Heart left ventricle (tissue), 16 donors: ENCODE measurements around the gene ATP6V0A4. TPM values are rescaled to one million over a fixed set of nuclear protein-coding genes. Genes with fewer than 3 reads are reported as not detected.
"Not testable (repeated sequence)": the region's sequence is repeated elsewhere in the genome, so short reads cannot be mapped to it uniquely, and the experiment has no call there.

Experiments
- ATAC-seq, 4 donors: fragments of 200-7000 bp; cut with Tn5 transposase; one replicate each; pipeline ENCODE4 v1.9.1; 2020 to 2022; ENCODE audit warnings: moderate library complexity in 4 of 4, mild to moderate bottlenecking in 3 of 4, moderate number of reproducible peaks in 1 of 4
- DNase-seq, 5 donors: peaks; one replicate each; pipeline ENCODE4 v3.0.0-alpha.2; 2020
- H3K27ac ChIP-seq, 12 donors: fragments of 200-600 bp; sonication (generic) in 4 of 12; one replicate each; pipeline versions ENCODE4 v1.5.0 to v1.8.0; 2016 to 2022; ENCODE audit warnings: mild to moderate bottlenecking in 2 of 12
- H3K27me3 ChIP-seq, 9 donors: fragments of 200-600 bp; sonication (generic) in 2 of 9; one replicate each; pipeline versions ENCODE4 v1.5.1 to v1.8.0; 2016 to 2022; ENCODE audit warnings: mild to moderate bottlenecking in 3 of 9
- H3K36me3 ChIP-seq, 9 donors: fragments of 200-600 bp; sonication (generic) in 2 of 9; one replicate each; pipeline versions ENCODE4 v1.5.0 to v1.8.0; 2018 to 2022; ENCODE audit warnings: mild to moderate bottlenecking in 2 of 9
- H3K4me1 ChIP-seq, 12 donors: fragments of 200-600 bp; sonication (generic) in 4 of 12; one replicate each; pipeline versions ENCODE4 v1.5.0 to v1.8.0; 2016 to 2022; ENCODE audit warnings: mild to moderate bottlenecking in 3 of 12
- H3K4me3 ChIP-seq, 12 donors: fragments of 200-600 bp; sonication (generic) in 4 of 12; one replicate each; pipeline versions ENCODE4 v1.5.0 to v1.8.0; 2017 to 2022; ENCODE audit warnings: mild to moderate bottlenecking in 9 of 12, moderate library complexity in 4 of 12
- H3K9me3 ChIP-seq, 12 donors: fragments of 200-600 bp; sonication (generic) in 4 of 12; one replicate each; pipeline versions ENCODE4 v1.5.0 to v1.8.0; 2016 to 2022; ENCODE audit warnings: mild to moderate bottlenecking in 1 of 12
- POLR2A ChIP-seq, 2 donors: fragments of 450-650 bp; IDR thresholded peaks; one replicate each; pipeline ENCODE4 v1.6.1; 2017; ENCODE audit warnings: antibody characterized with exemption in 2 of 2, mild to moderate bottlenecking in 2 of 2, moderate library complexity in 2 of 2
- WGBS, 4 donors: extraction: QIAGEN DNeasy Blood & Tissue Kit in 2 of 4; methylation state at CpG; one replicate each; pipeline versions ENCODE4 v1.1.5 to v1.1.7; 2013 to 2018; 5-methylcytosine and 5-hydroxymethylcytosine counted together
- intact Hi-C, 10 donors: fragments of 100-400 bp; cut with DNase I; formaldehyde crosslinking; loops; one replicate each; pipeline versions ENCODE4 v1.11.1 to v1.14.2; 2022
- polyA plus RNA-seq, 2 donors: library from polyadenylated mRNA; stranded (reverse); fragments of 200-250 nt; gene quantifications; one replicate each; pipeline ENCODE4 v1.2.3, GENCODE V29; 2013
- total RNA-seq, 9 donors: library from RNA; depleted of rRNA in 2 of 9; stranded (reverse); fragments of >200 nt in 2 of 9; fragmentation: NEBNext Ultra II Directional in 3 of 9; extraction: Animal tissue kit (Norgen Biotek cat#: 25700) in 3 of 9; gene quantifications; one replicate each; pipeline versions ENCODE4 v1.1.0 to v1.2.4, GENCODE V29; 2016 to 2023
- TF ChIP-seq, protein P1 (sequence below), 12 donors: fragments of 200-600 bp; sonication (generic) in 4 of 12; IDR thresholded peaks; one replicate each; pipeline versions ENCODE4 v1.5.0 to v1.8.0; 2018 to 2022; ENCODE audit warnings: antibody characterized with exemption in 12 of 12, mild to moderate bottlenecking in 5 of 12
- donor health status: ischemic (EF 13 %, LVEDD 7.1; RV severe dilation, severe dysfunction).
- donor health status: healthy with polysubstance abuse.
- donor health status: DM: no; HTN: yes; CAD: no.
- donor health status: DM: no; HTN: no; CAD: no.
- donor health status: ischemic (EF 25% LVEDD 6.9; RV normal size, moderate dysfunction).
- donor health status: ischemic (EF 25% LVEDD 5.7; RV mildly dilated, moderate dysfunction).
- donor health status: healthy.
- donor health status: DM: yes; HTN: yes; CAD: no.
- donor health status: ischemic (EF 35%, LVEDD 5.7; RV mildly dilated, moderate dysfunction).
- donor health status: nonischemic (EF 11% LVEDD 7.7; RV severe dilation, severe dysfunction).
- donor health status: DM: yes; HTN: yes; CAD: no.
- donor health status: PGD.
- donor health status: ischemic (EF 29% LVEDD 5.4; RV normal size, mild dysfunction).
- donor health status: nonischemic (EF 23%, LVEDD 6.1; RV moderate dilation, normal function).

ATP6V0A4 gene
- total and polyA plus RNA-seq, 11 donors, result not detected

DNA sequence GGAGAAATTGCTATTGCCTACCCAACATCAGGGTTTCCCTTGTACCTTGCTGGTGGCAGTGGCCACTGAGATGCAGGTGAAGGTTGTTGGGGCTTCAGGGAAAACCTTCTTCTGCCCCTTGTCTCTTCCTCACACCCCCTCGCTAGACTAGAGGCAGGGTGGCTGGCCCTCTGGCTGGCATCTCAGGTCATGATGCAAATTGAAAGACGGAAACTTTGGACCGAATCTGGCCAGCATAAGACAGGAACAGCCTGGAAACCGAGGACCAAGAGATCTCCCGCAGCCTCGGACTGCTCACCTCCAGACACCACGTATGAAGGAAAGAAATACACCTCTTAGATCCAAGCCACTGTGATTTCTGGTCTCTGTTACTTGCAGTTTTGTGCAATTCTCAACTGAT is 99.7 kb downstream of the ATP6V0A4 start:
- DNase-seq, result no peak
- no peaks in the 10 kb centered on the region for H3K4me1 ChIP-seq
- no peaks in the 10 kb centered on the region for H3K27me3 ChIP-seq
- WGBS, 4 donors, result 91 to 95% (median 93%) methylated on average over 7 of the region's 7 CpGs
- TF ChIP-seq POLR2A (IDR thresholded peaks at IDR 0.05), result no peak
- TF ChIP-seq, protein P1, sequence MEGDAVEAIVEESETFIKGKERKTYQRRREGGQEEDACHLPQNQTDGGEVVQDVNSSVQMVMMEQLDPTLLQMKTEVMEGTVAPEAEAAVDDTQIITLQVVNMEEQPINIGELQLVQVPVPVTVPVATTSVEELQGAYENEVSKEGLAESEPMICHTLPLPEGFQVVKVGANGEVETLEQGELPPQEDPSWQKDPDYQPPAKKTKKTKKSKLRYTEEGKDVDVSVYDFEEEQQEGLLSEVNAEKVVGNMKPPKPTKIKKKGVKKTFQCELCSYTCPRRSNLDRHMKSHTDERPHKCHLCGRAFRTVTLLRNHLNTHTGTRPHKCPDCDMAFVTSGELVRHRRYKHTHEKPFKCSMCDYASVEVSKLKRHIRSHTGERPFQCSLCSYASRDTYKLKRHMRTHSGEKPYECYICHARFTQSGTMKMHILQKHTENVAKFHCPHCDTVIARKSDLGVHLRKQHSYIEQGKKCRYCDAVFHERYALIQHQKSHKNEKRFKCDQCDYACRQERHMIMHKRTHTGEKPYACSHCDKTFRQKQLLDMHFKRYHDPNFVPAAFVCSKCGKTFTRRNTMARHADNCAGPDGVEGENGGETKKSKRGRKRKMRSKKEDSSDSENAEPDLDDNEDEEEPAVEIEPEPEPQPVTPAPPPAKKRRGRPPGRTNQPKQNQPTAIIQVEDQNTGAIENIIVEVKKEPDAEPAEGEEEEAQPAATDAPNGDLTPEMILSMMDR (IDR thresholded peaks at IDR 0.05), result no peak
- H3K36me3 ChIP-seq, result no peaks in the 10 kb centered on the region
- no peak overlapping the region for H3K27ac ChIP-seq
- no peak for ATAC-seq
- H3K4me3 ChIP-seq, result no peak overlapping the region
- H3K9me3 ChIP-seq, result no peaks in the 10 kb centered on the region
- intact Hi-C loops, result no loop called here

DNA sequence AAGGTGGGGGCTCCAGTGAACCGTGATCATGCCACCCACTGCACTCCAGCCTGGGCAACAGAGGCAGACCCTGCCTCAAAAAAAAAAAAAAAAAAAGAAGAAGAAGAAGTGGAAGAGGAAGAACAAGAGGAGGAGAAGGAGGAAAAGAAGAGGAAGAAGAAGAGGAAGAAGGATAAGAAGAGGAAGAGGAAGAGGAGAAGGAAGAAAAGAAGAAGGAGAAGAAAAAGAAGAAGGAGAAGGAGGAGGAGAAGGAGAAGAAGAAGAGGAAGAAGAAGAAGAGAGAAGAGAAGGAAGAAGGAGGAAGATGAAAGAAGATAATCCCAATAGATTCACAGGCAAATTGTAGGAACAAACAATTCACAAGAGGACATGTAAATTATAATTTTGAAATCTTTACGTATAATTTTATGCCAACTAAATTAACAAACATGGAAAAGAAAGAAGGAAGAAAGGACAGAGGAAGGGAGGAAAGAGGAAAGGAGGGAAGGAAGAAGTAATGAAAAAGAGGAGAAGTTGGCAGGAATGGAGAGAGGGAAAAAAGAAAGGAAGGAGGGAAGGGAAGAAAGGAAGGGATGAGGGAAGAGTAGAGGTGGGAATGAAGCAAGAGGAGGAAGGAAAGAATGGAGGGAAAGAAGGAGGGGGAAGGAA is 100.3 kb downstream of the ATP6V0A4 start:
- 39 to 87% (median 68%) methylated on average over 2 of the region's 2 CpGs for WGBS, 4 donors
- H3K4me3 ChIP-seq, result no peak overlapping the region
- H3K9me3 ChIP-seq, result no peaks in the 10 kb centered on the region
- H3K27ac ChIP-seq, result no peak overlapping the region
- DNase-seq (no peak), ATAC-seq (no peak)
- H3K4me1 ChIP-seq, result no peaks in the 10 kb centered on the region
- intact Hi-C loops, result no loop called here
- TF ChIP-seq POLR2A (IDR thresholded peaks at IDR 0.05), result no peak
- TF ChIP-seq, protein P1 (IDR thresholded peaks at IDR 0.05), result no peak
- H3K27me3 ChIP-seq, result no peaks in the 10 kb centered on the region
- no peaks in the 10 kb centered on the region for H3K36me3 ChIP-seq

DNA sequence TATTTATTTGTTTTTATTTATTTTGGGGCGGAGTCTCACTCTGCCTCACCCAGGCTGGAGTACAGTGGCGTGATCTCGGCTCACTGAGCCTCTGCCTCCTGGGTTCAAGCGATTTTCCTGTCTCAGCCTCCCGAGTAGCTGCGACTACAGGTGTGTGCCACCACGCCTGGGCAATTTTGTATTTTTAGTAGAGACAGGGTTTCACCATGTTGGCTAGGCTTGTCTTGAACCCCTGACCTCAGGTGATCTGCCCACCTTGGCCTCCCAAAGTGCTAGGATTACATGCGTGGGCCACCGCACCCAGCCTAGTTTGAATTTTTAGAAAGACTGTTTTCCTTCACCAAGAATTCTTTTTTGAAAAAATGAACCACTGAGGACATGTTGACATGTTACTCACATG is 102.2 kb downstream of the ATP6V0A4 start:
- H3K36me3 ChIP-seq, H3K27ac ChIP-seq, H3K4me3 ChIP-seq, DNase-seq, H3K9me3 ChIP-seq, intact Hi-C loops, H3K4me1 ChIP-seq, ATAC-seq, H3K27me3 ChIP-seq: not testable (repeated sequence)
- 94 to 96% (median 95%) methylated on average over 9 of the region's 9 CpGs for WGBS, 4 donors

DNA sequence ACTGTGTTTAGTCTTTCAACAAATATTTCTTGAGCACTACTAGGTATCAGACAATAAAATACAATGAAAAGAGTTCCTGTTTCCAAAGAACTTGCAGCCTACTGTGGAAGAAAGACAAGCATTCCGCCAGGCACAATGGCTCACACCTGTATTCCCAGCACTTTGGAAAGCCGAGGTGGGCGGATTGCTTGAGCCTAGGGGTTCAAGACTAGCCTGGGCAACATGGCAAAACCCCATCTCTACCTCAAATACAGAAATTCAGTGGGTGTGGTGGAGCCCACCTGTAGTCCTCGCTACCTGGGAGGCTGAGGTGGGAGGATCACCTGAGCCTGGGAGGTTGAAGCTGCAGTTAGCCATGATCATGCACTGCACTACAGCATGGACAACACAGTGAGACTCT is 102.9 kb downstream of the ATP6V0A4 start:
- intact Hi-C loops, result no loop called here
- TF ChIP-seq POLR2A (IDR thresholded peaks at IDR 0.05), result no peak
- TF ChIP-seq, protein P1 (IDR thresholded peaks at IDR 0.05), result no peak
- H3K4me1 ChIP-seq, result no peaks in the 10 kb centered on the region
- no peaks in the 10 kb centered on the region for H3K36me3 ChIP-seq
- H3K9me3 ChIP-seq, result no peaks in the 10 kb centered on the region
- ATAC-seq (no peak), DNase-seq (no peak)
- no peaks in the 10 kb centered on the region for H3K27me3 ChIP-seq
- H3K27ac ChIP-seq, result no peak overlapping the region
- 91 to 99% (median 95%) methylated on average over 4 of the region's 4 CpGs for WGBS, 4 donors
- no peak overlapping the region for H3K4me3 ChIP-seq

DNA sequence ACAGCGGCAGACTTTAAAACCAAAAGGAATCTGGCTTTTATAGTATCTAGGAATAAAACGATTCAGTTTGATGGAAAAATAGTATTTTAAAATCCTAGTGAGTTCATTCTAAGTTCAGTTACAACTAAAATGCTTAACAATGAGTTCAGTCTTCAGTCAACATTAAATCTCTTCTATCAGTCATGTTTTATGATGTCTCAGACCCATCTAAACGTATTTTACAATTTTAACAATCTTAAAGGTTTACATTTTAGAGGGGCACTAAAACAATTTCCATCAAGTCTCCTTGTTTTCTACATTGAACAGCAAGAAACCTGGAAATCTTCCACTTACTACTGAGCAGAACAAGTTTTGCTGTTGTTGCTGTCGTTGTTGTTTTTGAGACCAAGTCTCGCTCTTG is 106.8 kb downstream of the ATP6V0A4 start:
- DNase-seq (no peak), ATAC-seq (no peak)
- Histone ChIP-seq H3K4me3 (no peak overlapping the region), H3K36me3 (no peaks in the 10 kb centered on the region), H3K4me1 (no peaks in the 10 kb centered on the region), H3K27me3 (peaks cover 0 to 4% (median 0%) of the 10 kb centered on the region in 9 donors), H3K9me3 (no peaks in the 10 kb centered on the region), H3K27ac (no peak overlapping the region)
- TF ChIP-seq, protein P1 (IDR thresholded peaks at IDR 0.05), result no peak
- TF ChIP-seq POLR2A (IDR thresholded peaks at IDR 0.05), result no peak
- WGBS, 4 donors, result 85 to 90% (median 86%) methylated on average over 5 of the region's 5 CpGs
- intact Hi-C loops, result no loop called here
